ENCODE measurements around the gene TBC1D9.

The TBC1D9 gene

GRCh38 chr4:140756319-140757231 is at the start of gene TBC1D9:
Gene TBC1D9, minus strand, starts transcription at chr4:140756385. Its CDS starts 340 bp downstream, at chr4:140756045.
- H3K9me3 ChIP-seq (ENCODE audit: low read depth, low read length) = no peaks in the 10 kb centered on the region
- peak within 1 kb of the TSS; percentile 85 for H3K9ac ChIP-seq (ENCODE audit: insufficient read length)
- H3K36me3 ChIP-seq (ENCODE audit: insufficient read depth, low read length) = peaks cover 27% of the 10 kb centered on the region
- peak within 1 kb of the TSS; percentile 84 for H3K27ac ChIP-seq
- peak; percentile 57; the same call in 1 of the 2 replicates for TF ChIP-seq POLR2AphosphoS5 (IDR thresholded peaks at IDR 0.05; ENCODE audit: borderline replicate concordance, low read depth, low read length)
- TF ChIP-seq EZH2 (IDR thresholded peaks at IDR 0.05) = no peak
- TF ChIP-seq FOXP2 (optimal IDR thresholded peaks at IDR 0.05; ENCODE audit: control extremely low read depth, extremely low read length, insufficient read depth) = peak; percentile 68
- no peak for DNase-seq (ENCODE audit: low read depth, low spot score)
- H3K4me3 ChIP-seq = peak within 1 kb of the TSS; percentile 88

DNA sequence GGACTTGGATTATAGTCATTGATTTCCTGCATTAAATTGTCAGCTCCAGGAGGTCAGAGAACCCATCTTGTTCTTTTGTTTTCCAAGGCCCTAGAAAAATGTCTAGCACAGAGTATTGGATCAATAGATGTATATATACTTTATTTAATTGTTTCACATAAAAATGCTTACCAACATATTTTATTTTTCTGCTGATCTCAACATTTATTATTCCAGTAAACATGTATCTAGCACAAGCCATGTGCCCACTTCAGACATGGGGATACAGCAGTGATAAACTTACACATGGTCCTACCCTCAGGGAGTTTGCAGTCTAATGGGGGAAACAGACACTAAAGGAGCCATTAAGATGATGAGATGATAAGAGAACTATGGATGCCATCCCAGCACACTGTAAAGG is 49.1 kb upstream of the TBC1D9 start:
- H3K9ac ChIP-seq (ENCODE audit: insufficient read length) = no peak overlapping the region
- DNase-seq (ENCODE audit: low read depth, low spot score) = no peak

DNA sequence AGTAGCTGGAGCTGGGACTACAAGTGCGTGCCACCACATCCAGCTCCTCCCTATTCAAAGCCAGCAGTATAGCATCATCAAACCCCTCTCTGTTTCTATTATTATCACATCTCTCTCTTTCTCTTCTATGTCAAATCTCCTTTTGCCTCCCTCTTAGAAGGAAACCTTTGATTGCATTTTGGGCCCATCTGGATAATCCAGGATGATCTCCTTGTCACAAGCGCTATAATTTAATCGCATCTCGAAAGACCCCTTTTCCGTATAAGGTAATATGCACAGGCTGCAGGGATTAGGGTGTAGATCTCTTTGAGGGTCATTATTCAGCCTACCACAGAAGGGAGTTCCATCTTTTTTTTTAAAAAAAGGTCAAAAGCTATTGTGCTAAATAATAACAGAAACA is 46.4 kb upstream of the TBC1D9 start:
- H3K9me3 ChIP-seq (ENCODE audit: low read depth, low read length) = no peaks in the 10 kb centered on the region
- H3K27ac ChIP-seq = no peak overlapping the region
- TF ChIP-seq EZH2 (IDR thresholded peaks at IDR 0.05) (no peak), FOXP2 (optimal IDR thresholded peaks at IDR 0.05; ENCODE audit: control extremely low read depth, extremely low read length, insufficient read depth) (no peak), POLR2AphosphoS5 (IDR thresholded peaks at IDR 0.05; ENCODE audit: borderline replicate concordance, low read depth, low read length) (no peak)
- H3K4me3 ChIP-seq = no peak overlapping the region
- no peak overlapping the region for H3K9ac ChIP-seq (ENCODE audit: insufficient read length)
- no peaks in the 10 kb centered on the region for H3K36me3 ChIP-seq (ENCODE audit: insufficient read depth, low read length)
- no peak for DNase-seq (ENCODE audit: low read depth, low spot score)

More for the DNA sequence above, 49.1 kb upstream of the TBC1D9 start:
- Histone ChIP-seq H3K4me3 (no peak overlapping the region), H3K36me3 (ENCODE audit: insufficient read depth, low read length) (no peaks in the 10 kb centered on the region), H3K9me3 (ENCODE audit: low read depth, low read length) (no peaks in the 10 kb centered on the region), H3K27ac (no peak overlapping the region)
- TF ChIP-seq FOXP2 (optimal IDR thresholded peaks at IDR 0.05; ENCODE audit: control extremely low read depth, extremely low read length, insufficient read depth) (no peak), POLR2AphosphoS5 (IDR thresholded peaks at IDR 0.05; ENCODE audit: borderline replicate concordance, low read depth, low read length) (no peak), EZH2 (IDR thresholded peaks at IDR 0.05) (no peak)

DNA sequence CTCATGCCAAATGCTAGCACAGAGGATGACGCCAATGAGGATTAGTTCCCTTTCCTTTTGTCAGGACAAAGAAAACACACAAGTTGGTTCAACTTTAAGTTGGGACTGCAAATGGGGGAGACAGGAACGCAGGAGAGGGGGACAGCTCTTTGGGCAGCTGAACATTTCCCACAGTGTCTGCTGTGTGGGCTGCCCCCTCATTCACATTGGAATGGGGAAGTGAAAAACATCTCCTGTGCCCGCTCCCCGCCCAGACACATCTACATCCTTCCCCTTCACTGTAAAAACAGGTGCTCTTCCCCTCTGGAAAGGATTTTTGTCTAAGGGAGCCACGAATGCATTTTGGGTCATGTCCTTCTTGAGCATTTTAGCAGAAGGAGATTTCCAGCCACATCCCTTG is 44.5 kb upstream of the TBC1D9 start:
- H3K36me3 ChIP-seq (ENCODE audit: insufficient read depth, low read length) = no peaks in the 10 kb centered on the region
- TF ChIP-seq FOXP2 (optimal IDR thresholded peaks at IDR 0.05; ENCODE audit: control extremely low read depth, extremely low read length, insufficient read depth) (no peak), EZH2 (IDR thresholded peaks at IDR 0.05) (no peak), POLR2AphosphoS5 (IDR thresholded peaks at IDR 0.05; ENCODE audit: borderline replicate concordance, low read depth, low read length) (no peak)
- no peak overlapping the region for H3K4me3 ChIP-seq
- no peak for DNase-seq (ENCODE audit: low read depth, low spot score)
- no peak overlapping the region for H3K9ac ChIP-seq (ENCODE audit: insufficient read length)
- no peaks in the 10 kb centered on the region for H3K9me3 ChIP-seq (ENCODE audit: low read depth, low read length)
- H3K27ac ChIP-seq = no peak overlapping the region

- no peak overlapping the region for H3K27ac ChIP-seq
- H3K9me3 ChIP-seq (ENCODE audit: low read depth, low read length) = no peaks in the 10 kb centered on the region
- TF ChIP-seq POLR2AphosphoS5 (IDR thresholded peaks at IDR 0.05; ENCODE audit: borderline replicate concordance, low read depth, low read length) (no peak), FOXP2 (optimal IDR thresholded peaks at IDR 0.05; ENCODE audit: control extremely low read depth, extremely low read length, insufficient read depth) (no peak), EZH2 (IDR thresholded peaks at IDR 0.05) (no peak)
These were observed 43.6 kb upstream of the TBC1D9 start for GRCh38 chr4:140799686-140800225.

DNA sequence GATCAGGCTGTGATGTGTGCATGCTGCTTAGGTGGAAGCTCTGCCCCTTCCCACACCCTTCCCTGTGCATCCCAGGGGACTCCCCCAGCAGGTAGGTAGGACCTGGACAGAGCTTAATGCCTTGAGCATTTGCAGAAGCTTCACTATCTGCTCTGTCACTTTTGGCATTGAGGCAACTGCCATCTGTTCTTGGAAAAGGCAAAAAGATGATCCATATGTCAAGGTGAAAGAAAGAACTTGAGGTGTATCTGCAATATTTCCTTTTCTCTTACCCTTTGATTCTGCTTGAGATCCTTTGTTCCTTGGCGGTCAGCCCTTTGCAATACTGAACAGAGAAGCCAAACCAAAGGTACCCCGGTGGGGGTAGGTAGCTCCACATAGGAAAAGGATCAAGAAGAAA is 37.1 kb upstream of the TBC1D9 start:
- DNase-seq (ENCODE audit: low read depth, low spot score) = no peak
- TF ChIP-seq EZH2 (IDR thresholded peaks at IDR 0.05) (no peak), POLR2AphosphoS5 (IDR thresholded peaks at IDR 0.05; ENCODE audit: borderline replicate concordance, low read depth, low read length) (no peak), FOXP2 (optimal IDR thresholded peaks at IDR 0.05; ENCODE audit: control extremely low read depth, extremely low read length, insufficient read depth) (no peak)
- Histone ChIP-seq H3K27ac (no peak overlapping the region), H3K9me3 (ENCODE audit: low read depth, low read length) (no peaks in the 10 kb centered on the region), H3K4me3 (no peak overlapping the region), H3K36me3 (ENCODE audit: insufficient read depth, low read length) (no peaks in the 10 kb centered on the region), H3K9ac (ENCODE audit: insufficient read length) (no peak overlapping the region)

More at GRCh38 chr4:140799686-140800225, 43.6 kb upstream of the TBC1D9 start:
- no peak for DNase-seq (ENCODE audit: low read depth, low spot score)
- Histone ChIP-seq H3K36me3 (ENCODE audit: insufficient read depth, low read length) (no peaks in the 10 kb centered on the region), H3K9ac (ENCODE audit: insufficient read length) (no peak overlapping the region), H3K4me3 (no peak overlapping the region)

DNA sequence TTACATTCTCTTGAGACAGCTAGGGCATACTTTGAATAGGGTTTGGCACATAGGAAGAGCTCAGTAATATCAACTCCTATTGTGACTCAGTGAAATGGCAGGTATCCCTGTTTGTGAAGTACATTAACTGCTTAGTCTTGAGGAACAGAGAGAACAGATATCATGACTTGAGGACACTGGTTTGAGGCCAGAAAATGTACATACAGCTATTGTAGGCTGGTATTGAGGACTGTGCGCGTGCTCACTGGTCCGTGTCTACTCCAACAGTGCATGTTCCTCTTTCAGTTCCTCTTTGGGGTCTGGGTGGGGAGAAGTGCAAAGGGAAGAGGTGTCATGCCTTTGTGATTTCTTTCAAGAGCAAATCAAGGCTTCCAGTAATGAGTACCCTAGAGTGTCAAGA is 34.6 kb upstream of the TBC1D9 start:
- no peak for TF ChIP-seq EZH2 (IDR thresholded peaks at IDR 0.05)
- no peak for TF ChIP-seq FOXP2 (optimal IDR thresholded peaks at IDR 0.05; ENCODE audit: control extremely low read depth, extremely low read length, insufficient read depth)
- no peak for TF ChIP-seq POLR2AphosphoS5 (IDR thresholded peaks at IDR 0.05; ENCODE audit: borderline replicate concordance, low read depth, low read length)
- Histone ChIP-seq H3K9ac (ENCODE audit: insufficient read length) (no peak overlapping the region), H3K27ac (no peak overlapping the region), H3K9me3 (ENCODE audit: low read depth, low read length) (no peaks in the 10 kb centered on the region), H3K36me3 (ENCODE audit: insufficient read depth, low read length) (no peaks in the 10 kb centered on the region), H3K4me3 (no peak overlapping the region)
- no peak for DNase-seq (ENCODE audit: low read depth, low spot score)

GRCh38 chr4:140790171-140790570 is 34.0 kb upstream of the TBC1D9 start:
- no peak for DNase-seq (ENCODE audit: low read depth, low spot score)
- Histone ChIP-seq H3K9ac (ENCODE audit: insufficient read length) (no peak overlapping the region), H3K36me3 (ENCODE audit: insufficient read depth, low read length) (no peaks in the 10 kb centered on the region), H3K4me3 (no peak overlapping the region), H3K27ac (no peak overlapping the region), H3K9me3 (ENCODE audit: low read depth, low read length) (no peaks in the 10 kb centered on the region)
- TF ChIP-seq EZH2 (IDR thresholded peaks at IDR 0.05) (no peak), POLR2AphosphoS5 (IDR thresholded peaks at IDR 0.05; ENCODE audit: borderline replicate concordance, low read depth, low read length) (no peak), FOXP2 (optimal IDR thresholded peaks at IDR 0.05; ENCODE audit: control extremely low read depth, extremely low read length, insufficient read depth) (no peak)
